HEK293 (cell line): Measurements from ENCODE around the gene KRTAP10-1.

ENCODE experiments used
- CTCF ChIA-PET: fragments of 350-600 bp; formaldehyde crosslinking; extraction: SDS; loops from one replicate; lab custom pipeline; 2021; ENCODE audit warnings: antibody characterized with exemption; lab: Yijun Ruan, JAX
- POLR2A ChIA-PET: fragments of 300-600 bp; formaldehyde crosslinking; extraction: SDS; loops from one replicate; lab custom pipeline; 2020; ENCODE audit warnings: antibody characterized with exemption, inconsistent platforms; lab: Yijun Ruan, JAX
- H3K27ac ChIP-seq: fragments of 200-500 bp; sonication (Bioruptor generic); 2 replicates; pipeline ENCODE4 v1.5.1; 2014; ENCODE audit warnings: low read depth, low read length, control low read depth, inconsistent platforms; ENCODE audit errors: extremely low read depth
- H3K36me3 ChIP-seq, 2 experiments: fragments of 200-500 bp in 1 of 2; sonication (Bioruptor generic) in 1 of 2; 1 replicate in 1 of 2; 2 replicates in 1 of 2; pipeline ENCODE4 v1.5.1; 2014 to 2017; ENCODE audit warnings: inconsistent platforms in 2 of 2, low read length in 2 of 2; ENCODE audit not compliant: control insufficient read depth in 2 of 2, insufficient read depth in 1 of 2
- H3K4me1 ChIP-seq: fragments of 200-500 bp; sonication (Bioruptor generic); 2 replicates; pipeline ENCODE4 v1.5.1; 2014; ENCODE audit warnings: mild to moderate bottlenecking, low read length, inconsistent platforms; ENCODE audit not compliant: control insufficient read depth, insufficient read depth
- H3K4me3 ChIP-seq: 2 replicates; pipeline ENCODE4 v1.5.1; 2011; ENCODE audit warnings: low read depth, mild to moderate bottlenecking, control low read depth, low read length, moderate library complexity
- H3K9me3 ChIP-seq: fragments of 200-500 bp; sonication (Bioruptor generic); 2 replicates; pipeline ENCODE4 v1.5.1; 2014; ENCODE audit warnings: low read depth, low read length, inconsistent platforms; ENCODE audit not compliant: control insufficient read depth, insufficient read depth
- BCL11B ChIP-seq: fragments of 450-650 bp; formaldehyde crosslinking; IDR thresholded peaks from 2 replicates; pipeline ENCODE4 v1.5.1; 2016; ENCODE audit warnings: low read depth, missing biosample characterization, missing genetic modification characterization
- GLI4 ChIP-seq: fragments of 450-650 bp; formaldehyde crosslinking; IDR thresholded peaks from 2 replicates; pipeline ENCODE4 v1.5.1; 2016; ENCODE audit warnings: missing biosample characterization, missing genetic modification characterization
- GLIS2 ChIP-seq: fragments of 450-650 bp; formaldehyde crosslinking; IDR thresholded peaks from 2 replicates; pipeline ENCODE4 v1.5.1; 2016; ENCODE audit warnings: missing biosample characterization, missing genetic modification characterization
- KLF7 ChIP-seq: fragments of 450-650 bp; formaldehyde crosslinking; IDR thresholded peaks from 2 replicates; pipeline ENCODE4 v1.5.1; 2016; ENCODE audit warnings: missing biosample characterization, missing genetic modification characterization, borderline replicate concordance
- RBAK ChIP-seq: fragments of 450-650 bp; formaldehyde crosslinking; IDR thresholded peaks from 2 replicates; pipeline ENCODE4 v1.5.1; 2016; ENCODE audit warnings: missing biosample characterization, missing genetic modification characterization
- ZBTB7A ChIP-seq: fragments of 450-650 bp; formaldehyde crosslinking; IDR thresholded peaks from 2 replicates; pipeline ENCODE4 v1.5.1; 2016; ENCODE audit warnings: low read depth, missing biosample characterization, missing genetic modification characterization
- ZNF146 ChIP-seq: fragments of 450-650 bp; formaldehyde crosslinking; IDR thresholded peaks from 2 replicates; pipeline ENCODE4 v1.5.1; 2016; ENCODE audit warnings: missing biosample characterization, missing genetic modification characterization
- ZNF175 ChIP-seq: fragments of 450-650 bp; formaldehyde crosslinking; IDR thresholded peaks from 2 replicates; pipeline ENCODE4 v1.5.1; 2016; ENCODE audit warnings: missing biosample characterization, missing genetic modification characterization
- ZNF24 ChIP-seq: fragments of 450-650 bp; formaldehyde crosslinking; IDR thresholded peaks from 2 replicates; pipeline ENCODE4 v1.5.1; 2016; ENCODE audit warnings: missing biosample characterization, missing genetic modification characterization
- ZNF248 ChIP-seq: fragments of 450-650 bp; formaldehyde crosslinking; IDR thresholded peaks from 2 replicates; pipeline ENCODE4 v1.5.1; 2017; ENCODE audit warnings: missing biosample characterization, missing genetic modification characterization
- ZNF324 ChIP-seq: fragments of 450-650 bp; formaldehyde crosslinking; IDR thresholded peaks from 2 replicates; pipeline ENCODE4 v1.5.1; 2016; ENCODE audit warnings: missing biosample characterization, missing genetic modification characterization
- ZNF366 ChIP-seq: fragments of 450-650 bp; formaldehyde crosslinking; conservative IDR thresholded peaks from 2 replicates; pipeline ENCODE4 v1.5.1; 2016; ENCODE audit warnings: missing biosample characterization, missing genetic modification characterization
- ZNF449 ChIP-seq: fragments of 450-650 bp; formaldehyde crosslinking; IDR thresholded peaks from 2 replicates; pipeline ENCODE4 v1.5.1; 2017; ENCODE audit warnings: missing biosample characterization, mild to moderate bottlenecking, missing genetic modification characterization, moderate library complexity
- ZNF473 ChIP-seq: fragments of 450-650 bp; formaldehyde crosslinking; IDR thresholded peaks from 2 replicates; pipeline ENCODE4 v1.5.1; 2017; ENCODE audit warnings: missing biosample characterization, missing genetic modification characterization
- ZNF514 ChIP-seq: fragments of 450-650 bp; formaldehyde crosslinking; IDR thresholded peaks from 2 replicates; pipeline ENCODE4 v1.5.1; 2016; ENCODE audit warnings: missing biosample characterization, missing genetic modification characterization
- ZNF548 ChIP-seq: fragments of 450-650 bp; formaldehyde crosslinking; IDR thresholded peaks from 2 replicates; pipeline ENCODE4 v1.5.1; 2016; ENCODE audit warnings: missing biosample characterization, missing genetic modification characterization
- ZNF571 ChIP-seq: fragments of 450-650 bp; formaldehyde crosslinking; IDR thresholded peaks from 2 replicates; pipeline ENCODE4 v1.5.0; 2017; ENCODE audit warnings: missing biosample characterization, missing genetic modification characterization
- ZNF626 ChIP-seq: fragments of 450-650 bp; sonication (Bioruptor Pico); formaldehyde crosslinking; IDR thresholded peaks from 2 replicates; pipeline ENCODE4 v1.5.1; 2018; ENCODE audit warnings: missing biosample characterization, missing genetic modification characterization, inconsistent platforms
- ZNF660 ChIP-seq: fragments of 450-650 bp; IDR thresholded peaks from 2 replicates; pipeline ENCODE4 v1.5.1; 2018; ENCODE audit warnings: missing biosample characterization, mild to moderate bottlenecking, missing genetic modification characterization
- ZNF670 ChIP-seq: fragments of 450-650 bp; formaldehyde crosslinking; IDR thresholded peaks from 2 replicates; pipeline ENCODE4 v1.5.1; 2016; ENCODE audit warnings: missing biosample characterization, missing genetic modification characterization, low read depth
- ZNF677 ChIP-seq: fragments of 450-650 bp; IDR thresholded peaks from 2 replicates; pipeline ENCODE4 v1.5.0; 2018; ENCODE audit warnings: missing biosample characterization, mild to moderate bottlenecking, missing genetic modification characterization, moderate library complexity
- ZNF776 ChIP-seq: fragments of 450-650 bp; formaldehyde crosslinking; IDR thresholded peaks from 2 replicates; pipeline ENCODE4 v1.5.0; 2017; ENCODE audit warnings: missing biosample characterization, missing genetic modification characterization, borderline replicate concordance
- TF ChIP-seq, protein P1 (sequence below): fragments of 450-650 bp; formaldehyde crosslinking; IDR thresholded peaks from 2 replicates; pipeline ENCODE4 v1.5.1; 2016; ENCODE audit warnings: missing biosample characterization, missing genetic modification characterization

KRTAP10-1 gene

DNA sequence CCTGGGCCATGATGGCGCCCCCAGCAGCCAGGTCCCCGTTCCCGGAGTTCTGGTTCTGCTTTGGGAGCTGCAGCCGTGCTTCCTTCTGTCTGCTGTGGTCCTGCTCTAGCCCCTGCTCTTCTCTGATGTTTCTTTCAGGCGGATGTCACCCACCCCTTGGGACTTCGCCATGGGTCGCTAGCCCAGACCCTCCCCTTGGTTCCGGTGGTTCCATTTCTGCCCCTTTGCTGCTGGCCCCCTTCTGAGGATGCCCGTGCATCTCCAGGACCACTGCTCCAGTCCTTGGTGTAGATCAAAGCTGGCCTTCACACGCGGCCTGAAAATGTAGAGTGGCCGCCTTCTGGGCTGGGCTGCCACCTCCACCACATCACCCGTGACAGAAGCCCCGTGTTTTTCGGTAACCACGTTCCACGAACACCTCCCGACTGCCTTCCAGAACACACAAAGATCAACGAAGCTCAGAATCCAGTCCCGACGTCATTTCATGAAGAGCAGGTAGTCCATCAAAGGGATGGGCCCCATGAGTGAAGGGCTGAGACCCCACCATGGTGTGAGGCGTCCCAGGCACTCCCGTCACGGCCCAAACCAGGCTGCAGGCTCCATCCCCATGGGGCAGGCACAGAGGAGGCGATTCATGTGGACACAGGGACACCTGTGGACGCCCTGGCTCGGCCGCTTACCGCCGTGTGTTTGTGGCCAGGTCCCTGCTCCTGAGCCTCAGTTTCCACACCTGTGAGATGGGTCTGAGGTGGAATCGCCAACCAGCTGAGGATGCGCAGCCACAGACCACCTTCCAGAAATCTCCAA, 24.4 kb downstream of the KRTAP10-1 start:
- H3K4me1 ChIP-seq, result no peaks in the 10 kb centered on the region; the same call in 1 of the 2 replicates
- ChIA-PET POLR2A (no interaction called here), CTCF (interaction anchor here (0.6 to 0.7 kb wide), 2 partner anchors 227 to 1774 kb away, joined by 3 to 4 read pairs; no protein-coding TSS in a partner anchor)
- no peaks in the 10 kb centered on the region for H3K36me3 ChIP-seq
- no peaks in the 10 kb centered on the region for H3K9me3 ChIP-seq
- TF ChIP-seq ZNF175, result no peak
- TF ChIP-seq, protein P1, sequence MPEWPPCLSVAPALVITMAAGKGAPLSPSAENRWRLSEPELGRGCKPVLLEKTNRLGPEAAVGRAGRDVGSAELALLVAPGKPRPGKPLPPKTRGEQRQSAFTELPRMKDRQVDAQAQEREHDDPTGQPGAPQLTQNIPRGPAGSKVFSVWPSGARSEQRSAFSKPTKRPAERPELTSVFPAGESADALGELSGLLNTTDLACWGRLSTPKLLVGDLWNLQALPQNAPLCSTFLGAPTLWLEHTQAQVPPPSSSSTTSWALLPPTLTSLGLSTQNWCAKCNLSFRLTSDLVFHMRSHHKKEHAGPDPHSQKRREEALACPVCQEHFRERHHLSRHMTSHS (tag by site-specific recombination), result no peak
- no peak for TF ChIP-seq ZNF366 (tag by site-specific recombination)
- TF ChIP-seq ZNF548, result no peak
- TF ChIP-seq ZNF449, result no peak
- no peak for TF ChIP-seq ZNF677 (tag by site-specific recombination)
- TF ChIP-seq ZNF660 (tag by site-specific recombination), result no peak
- TF ChIP-seq ZNF473 (tag by site-specific recombination), result no peak
- TF ChIP-seq ZNF146 (tag by site-specific recombination), result no peak
- no peak for TF ChIP-seq ZNF324 (tag by site-specific recombination)
- TF ChIP-seq KLF7 (tag by site-specific recombination), result no peak
- TF ChIP-seq ZNF514 (tag by site-specific recombination), result no peak
- TF ChIP-seq ZNF248 (tag by site-specific recombination), result no peak
- H3K4me3 ChIP-seq, result no peak overlapping the region
- H3K27ac ChIP-seq, result no peak overlapping the region

GRCh38 chr21:44514746-44515358, 25.1 kb downstream of the KRTAP10-1 start:
- H3K27ac ChIP-seq, result no peak overlapping the region
- CTCF ChIA-PET, result interaction anchor here (0.6 kb wide), 1 partner anchor 228 kb away, joined by 4 read pairs; no protein-coding TSS in a partner anchor
- POLR2A ChIA-PET, result no interaction called here
- no peaks in the 10 kb centered on the region; the same call in 1 of the 2 replicates for H3K4me1 ChIP-seq
- no peaks in the 10 kb centered on the region for H3K36me3 ChIP-seq
- no peaks in the 10 kb centered on the region for H3K9me3 ChIP-seq
- no peak overlapping the region for H3K4me3 ChIP-seq
- TF ChIP-seq ZNF776 (tag by site-specific recombination) (no peak), ZNF626 (tag by site-specific recombination) (no peak), RBAK (no peak), ZNF571 (tag by site-specific recombination) (no peak), BCL11B (no peak), ZNF175 (no peak), GLI4 (tag by site-specific recombination) (no peak), ZNF24 (no peak), ZNF677 (tag by site-specific recombination) (no peak), ZNF670 (tag by site-specific recombination) (no peak), ZBTB7A (no peak), GLIS2 (tag by site-specific recombination) (no peak)
